ENCODE measurements around the gene CAMK2G. TPM values are rescaled to one million over a fixed set of nuclear protein-coding genes. Genes with fewer than 3 reads are reported as not detected.

Gene CAMK2G
- polyA plus RNA-seq, 1 of the 3 experiments (the other 2 are of a cell fraction) = 41.4 TPM

- no peaks in the 10 kb centered on the region for H3K9me2 ChIP-seq
- H3K4me1 ChIP-seq (ENCODE audit: control insufficient read depth in 1 of 2, insufficient read depth in 2 of 2, low read depth in 1 of 2, low read length in 1 of 2) = peaks cover 3% of the 10 kb centered on the region in 2 experiments; a peak in 2 of 4 replicates
- H3K27me3 ChIP-seq (ENCODE audit: insufficient read depth) = no peaks in the 10 kb centered on the region
- no peak overlapping the region for H3K27ac ChIP-seq (ENCODE audit: low read depth in 2 of 2, low read length in 1 of 2)
- peak overlapping the region; percentile 72 for H2AFZ ChIP-seq (ENCODE audit: low read depth)
- H4K20me1 ChIP-seq (ENCODE audit: insufficient read depth) = no peaks in the 10 kb centered on the region
- TF ChIP-seq MAX (IDR thresholded peaks at IDR 0.05; ENCODE audit: low read depth) (peak; percentile 73; the same call in 1 of the 2 replicates), SMC3 (IDR thresholded peaks at IDR 0.05; ENCODE audit: low read depth, low read length) (peak; percentile 93), SIN3A (IDR thresholded peaks at IDR 0.05; ENCODE audit: borderline replicate concordance, low read depth, low read length) (peak; percentile 80; the same call in 1 of the 2 replicates), TEAD4 (IDR thresholded peaks at IDR 0.05; ENCODE audit: borderline replicate concordance, insufficient read depth) (no peak), RFX5 (IDR thresholded peaks at IDR 0.05; ENCODE audit: low read length) (0 out of 2 replicates have a peak, but pooled peaks have one; percentile 43), YY1 (IDR thresholded peaks at IDR 0.05; ENCODE audit: low read depth) (no peak), IRF3 (IDR thresholded peaks at IDR 0.05; ENCODE audit: low read depth, low read length) (no peak), RXRA (IDR thresholded peaks at IDR 0.05; ENCODE audit: borderline replicate concordance, low read depth) (no peak), MXI1 (IDR thresholded peaks at IDR 0.05; ENCODE audit: low read depth, low read length) (peak; percentile 98), FOXJ3 (CRISPR knock-in tag; IDR thresholded peaks at IDR 0.05) (no peak), EP300 (IDR thresholded peaks at IDR 0.05; ENCODE audit: borderline replicate concordance in 1 of 2, low read depth in 1 of 2, low read length in 1 of 2) (no peak), RAD21 (IDR thresholded peaks at IDR 0.05; ENCODE audit: low read length) (peak; percentile 87), ELF1 (IDR thresholded peaks at IDR 0.05) (no peak), TCF12 (IDR thresholded peaks at IDR 0.05) (no peak), FOSL2 (IDR thresholded peaks at IDR 0.05; ENCODE audit: borderline replicate concordance, low read depth) (no peak), POLR2AphosphoS5 (IDR thresholded peaks at IDR 0.05; ENCODE audit: low read depth, low read length) (no peak), TAF1 (IDR thresholded peaks at IDR 0.05; ENCODE audit: borderline replicate concordance, low read depth, low read length) (no peak), EZH2phosphoT487 (IDR thresholded peaks at IDR 0.05; ENCODE audit: borderline replicate concordance, low read depth) (no peak), JUND (IDR thresholded peaks at IDR 0.05) (no peak)
- TF ChIP-seq, protein P1, sequence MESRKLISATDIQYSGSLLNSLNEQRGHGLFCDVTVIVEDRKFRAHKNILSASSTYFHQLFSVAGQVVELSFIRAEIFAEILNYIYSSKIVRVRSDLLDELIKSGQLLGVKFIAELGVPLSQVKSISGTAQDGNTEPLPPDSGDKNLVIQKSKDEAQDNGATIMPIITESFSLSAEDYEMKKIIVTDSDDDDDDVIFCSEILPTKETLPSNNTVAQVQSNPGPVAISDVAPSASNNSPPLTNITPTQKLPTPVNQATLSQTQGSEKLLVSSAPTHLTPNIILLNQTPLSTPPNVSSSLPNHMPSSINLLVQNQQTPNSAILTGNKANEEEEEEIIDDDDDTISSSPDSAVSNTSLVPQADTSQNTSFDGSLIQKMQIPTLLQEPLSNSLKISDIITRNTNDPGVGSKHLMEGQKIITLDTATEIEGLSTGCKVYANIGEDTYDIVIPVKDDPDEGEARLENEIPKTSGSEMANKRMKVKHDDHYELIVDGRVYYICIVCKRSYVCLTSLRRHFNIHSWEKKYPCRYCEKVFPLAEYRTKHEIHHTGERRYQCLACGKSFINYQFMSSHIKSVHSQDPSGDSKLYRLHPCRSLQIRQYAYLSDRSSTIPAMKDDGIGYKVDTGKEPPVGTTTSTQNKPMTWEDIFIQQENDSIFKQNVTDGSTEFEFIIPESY (IDR thresholded peaks at IDR 0.05; ENCODE audit: borderline replicate concordance, low read depth) = no peak
- TF ChIP-seq, protein P2, sequence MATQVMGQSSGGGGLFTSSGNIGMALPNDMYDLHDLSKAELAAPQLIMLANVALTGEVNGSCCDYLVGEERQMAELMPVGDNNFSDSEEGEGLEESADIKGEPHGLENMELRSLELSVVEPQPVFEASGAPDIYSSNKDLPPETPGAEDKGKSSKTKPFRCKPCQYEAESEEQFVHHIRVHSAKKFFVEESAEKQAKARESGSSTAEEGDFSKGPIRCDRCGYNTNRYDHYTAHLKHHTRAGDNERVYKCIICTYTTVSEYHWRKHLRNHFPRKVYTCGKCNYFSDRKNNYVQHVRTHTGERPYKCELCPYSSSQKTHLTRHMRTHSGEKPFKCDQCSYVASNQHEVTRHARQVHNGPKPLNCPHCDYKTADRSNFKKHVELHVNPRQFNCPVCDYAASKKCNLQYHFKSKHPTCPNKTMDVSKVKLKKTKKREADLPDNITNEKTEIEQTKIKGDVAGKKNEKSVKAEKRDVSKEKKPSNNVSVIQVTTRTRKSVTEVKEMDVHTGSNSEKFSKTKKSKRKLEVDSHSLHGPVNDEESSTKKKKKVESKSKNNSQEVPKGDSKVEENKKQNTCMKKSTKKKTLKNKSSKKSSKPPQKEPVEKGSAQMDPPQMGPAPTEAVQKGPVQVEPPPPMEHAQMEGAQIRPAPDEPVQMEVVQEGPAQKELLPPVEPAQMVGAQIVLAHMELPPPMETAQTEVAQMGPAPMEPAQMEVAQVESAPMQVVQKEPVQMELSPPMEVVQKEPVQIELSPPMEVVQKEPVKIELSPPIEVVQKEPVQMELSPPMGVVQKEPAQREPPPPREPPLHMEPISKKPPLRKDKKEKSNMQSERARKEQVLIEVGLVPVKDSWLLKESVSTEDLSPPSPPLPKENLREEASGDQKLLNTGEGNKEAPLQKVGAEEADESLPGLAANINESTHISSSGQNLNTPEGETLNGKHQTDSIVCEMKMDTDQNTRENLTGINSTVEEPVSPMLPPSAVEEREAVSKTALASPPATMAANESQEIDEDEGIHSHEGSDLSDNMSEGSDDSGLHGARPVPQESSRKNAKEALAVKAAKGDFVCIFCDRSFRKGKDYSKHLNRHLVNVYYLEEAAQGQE (IDR thresholded peaks at IDR 0.05; ENCODE audit: low read depth, low read length) = no peak
- TF ChIP-seq, protein P3, sequence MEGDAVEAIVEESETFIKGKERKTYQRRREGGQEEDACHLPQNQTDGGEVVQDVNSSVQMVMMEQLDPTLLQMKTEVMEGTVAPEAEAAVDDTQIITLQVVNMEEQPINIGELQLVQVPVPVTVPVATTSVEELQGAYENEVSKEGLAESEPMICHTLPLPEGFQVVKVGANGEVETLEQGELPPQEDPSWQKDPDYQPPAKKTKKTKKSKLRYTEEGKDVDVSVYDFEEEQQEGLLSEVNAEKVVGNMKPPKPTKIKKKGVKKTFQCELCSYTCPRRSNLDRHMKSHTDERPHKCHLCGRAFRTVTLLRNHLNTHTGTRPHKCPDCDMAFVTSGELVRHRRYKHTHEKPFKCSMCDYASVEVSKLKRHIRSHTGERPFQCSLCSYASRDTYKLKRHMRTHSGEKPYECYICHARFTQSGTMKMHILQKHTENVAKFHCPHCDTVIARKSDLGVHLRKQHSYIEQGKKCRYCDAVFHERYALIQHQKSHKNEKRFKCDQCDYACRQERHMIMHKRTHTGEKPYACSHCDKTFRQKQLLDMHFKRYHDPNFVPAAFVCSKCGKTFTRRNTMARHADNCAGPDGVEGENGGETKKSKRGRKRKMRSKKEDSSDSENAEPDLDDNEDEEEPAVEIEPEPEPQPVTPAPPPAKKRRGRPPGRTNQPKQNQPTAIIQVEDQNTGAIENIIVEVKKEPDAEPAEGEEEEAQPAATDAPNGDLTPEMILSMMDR (IDR thresholded peaks at IDR 0.05) = peak; percentile 91
- no peak overlapping the region for H3K9ac ChIP-seq
- ChIA-PET POLR2A (interaction anchor here (0.7 to 2.1 kb wide), 2 partner anchors 27 to 1286 kb away, joined by 3 to 7 read pairs; no protein-coding TSS in a partner anchor), CTCF (interaction anchor here (0.6 to 37.3 kb wide), 47 partner anchors 9 to 1252 kb away, joined by 3 to 753 read pairs (median 4); partner anchors contain the start of gene PLAU)
- H3K4me2 ChIP-seq = no peak overlapping the region
- H3K79me2 ChIP-seq (ENCODE audit: insufficient read depth) = no peaks in the 10 kb centered on the region
- H3K4me3 ChIP-seq (ENCODE audit: low read depth in 2 of 2, low read length in 1 of 2) = no peak overlapping the region; a peak in 1 of 4 replicates
- no peaks in the 10 kb centered on the region for H3K9me3 ChIP-seq
- no peaks in the 10 kb centered on the region for H3K36me3 ChIP-seq (replicated peaks in 1 of 2; ENCODE audit: control insufficient read depth in 1 of 2, insufficient read depth in 2 of 2, low read length in 1 of 2)
- DNase-seq = peak; percentile 89
- peaks cover 23% of the 10 kb centered on the region for H3F3A ChIP-seq (replicated peaks; ENCODE audit: insufficient read depth)
- 17% methylated on average over 14 of the region's 14 CpGs for WGBS (ENCODE audit: low lambda C conversion rate)
Observed at GRCh38 chr10:73879296-73880173, 5.2 kb upstream of the CAMK2G start.
